GM19043 (cell line): Measurements from ENCODE around the gene CACNA1A.
"Not testable (repeated sequence)": the region's sequence is repeated elsewhere in the genome, so short reads cannot be mapped to it uniquely, and the experiment has no call there.

Experiments used
- ATAC-seq: cut with Tn5 transposase; IDR thresholded peaks from one replicate; pipeline ENCODE4 v1.9.1; 2021; ENCODE audit warnings: low read depth; ENCODE audit not compliant: unreplicated experiment

The CACNA1A gene

DNA sequence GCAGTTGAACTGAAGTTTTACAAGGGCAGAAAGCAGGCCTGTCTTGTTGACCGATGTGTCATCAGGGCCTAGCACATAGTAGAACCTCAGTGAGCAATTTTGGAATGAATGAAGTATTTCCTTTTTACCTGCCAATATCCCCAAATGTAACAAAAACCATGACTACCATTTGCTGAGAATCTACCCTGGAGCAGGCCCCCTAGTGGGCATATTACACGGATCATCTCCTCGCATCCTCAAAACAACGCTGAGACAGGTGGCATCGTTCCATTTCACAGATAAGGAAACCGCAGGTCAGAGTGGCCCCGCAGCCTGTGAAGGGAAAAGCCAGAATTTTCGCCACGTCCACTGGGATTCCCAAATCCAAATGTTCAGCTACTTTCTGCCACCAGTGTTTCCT lies 77.9 kb downstream of the CACNA1A start:
- ATAC-seq = no peak

DNA sequence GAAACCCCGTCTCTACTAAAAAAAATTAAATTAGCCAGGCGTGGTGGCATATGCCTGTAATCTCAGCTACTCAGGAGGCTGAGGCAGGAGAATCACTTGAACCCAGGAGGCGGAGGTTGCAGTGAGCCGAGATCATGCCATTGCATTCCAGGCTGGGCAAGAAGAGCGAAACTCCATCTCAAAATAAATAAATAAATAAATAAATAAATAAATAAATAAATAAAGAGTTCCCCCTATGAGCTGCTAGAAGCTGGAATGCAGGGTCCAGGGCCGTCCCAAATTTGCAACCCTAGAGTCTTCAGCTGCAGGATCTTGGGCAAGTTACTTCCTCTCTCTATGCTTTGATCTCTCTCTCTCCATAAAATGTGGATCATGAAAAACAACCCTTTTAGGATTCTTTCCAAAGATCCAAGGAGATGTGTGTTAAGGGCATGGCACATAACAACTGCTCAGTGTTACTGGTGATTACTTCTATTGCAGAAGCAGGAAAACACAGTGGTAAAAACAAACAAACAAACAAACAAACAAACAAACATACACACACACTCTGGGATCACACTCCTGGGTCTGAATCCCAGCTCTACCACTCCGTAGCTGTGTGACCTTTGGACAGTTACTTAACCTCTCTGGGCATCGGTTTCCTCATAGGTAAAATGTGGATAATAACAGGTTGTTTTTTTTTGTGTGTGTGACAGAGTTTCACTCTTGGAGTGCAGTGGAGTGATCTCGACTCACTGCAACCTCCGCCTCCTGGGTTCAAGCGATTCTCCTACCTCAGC lies 78.8 kb downstream of the CACNA1A start:
- ATAC-seq = no peak

DNA sequence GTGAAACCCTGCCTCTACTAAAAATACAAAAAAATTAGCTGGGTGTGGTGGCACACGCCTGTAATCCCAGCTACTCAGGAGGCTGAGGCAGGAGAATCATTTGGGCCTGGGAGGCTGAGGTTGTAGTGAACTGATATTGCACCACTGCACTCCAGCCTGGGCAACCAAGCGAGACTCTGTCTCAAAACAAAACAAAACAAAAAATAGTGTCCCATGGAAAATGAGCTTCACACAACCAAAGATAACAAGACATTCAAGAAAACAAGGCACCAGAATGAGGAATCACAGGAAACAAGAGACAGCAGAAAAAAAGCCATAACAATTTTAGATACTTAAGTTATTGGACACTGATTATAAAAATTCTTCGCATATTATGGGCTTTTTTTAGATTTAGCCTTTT lies 80.4 kb downstream of the CACNA1A start:
- ATAC-seq = not testable (repeated sequence)

DNA sequence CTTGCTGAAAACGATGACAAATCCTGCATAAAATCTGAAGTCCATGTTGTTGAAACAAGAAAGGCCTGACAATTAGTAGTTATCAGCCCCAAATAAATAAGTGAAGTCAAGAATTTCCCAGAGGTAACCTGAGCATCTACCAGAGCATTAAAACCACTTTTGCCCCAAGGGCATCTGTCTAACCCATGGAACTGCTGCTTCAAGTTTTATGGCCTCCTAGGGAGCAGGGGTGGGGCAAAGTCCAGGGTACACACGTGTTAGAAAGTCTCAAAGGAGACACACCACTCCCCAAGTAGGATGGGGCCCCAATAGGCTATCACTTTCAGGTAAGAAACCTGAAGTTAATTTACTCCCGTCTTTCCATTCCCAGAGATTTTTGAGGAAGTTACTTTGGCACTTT lies 81.1 kb downstream of the CACNA1A start:
- ATAC-seq = no peak

DNA sequence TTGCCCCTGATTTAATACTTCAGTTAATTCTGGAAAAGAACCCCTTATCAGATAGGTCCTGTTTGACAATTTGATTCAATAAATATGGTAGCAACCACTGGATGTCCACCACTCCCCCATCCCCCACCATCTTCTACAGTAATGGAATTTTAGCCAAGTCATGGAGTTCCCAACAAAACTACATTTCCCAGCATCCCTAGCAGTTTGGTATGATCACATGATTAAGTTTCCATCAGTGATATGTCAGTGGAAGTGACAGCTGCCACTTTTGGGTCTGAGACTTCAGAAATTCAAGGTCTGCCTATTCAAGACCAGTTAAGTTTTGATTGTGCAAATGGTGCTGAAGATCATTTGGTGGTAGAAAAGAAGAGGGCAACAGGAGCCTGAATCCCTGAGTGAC lies 85.5 kb downstream of the CACNA1A start:
- ATAC-seq = no peak

DNA sequence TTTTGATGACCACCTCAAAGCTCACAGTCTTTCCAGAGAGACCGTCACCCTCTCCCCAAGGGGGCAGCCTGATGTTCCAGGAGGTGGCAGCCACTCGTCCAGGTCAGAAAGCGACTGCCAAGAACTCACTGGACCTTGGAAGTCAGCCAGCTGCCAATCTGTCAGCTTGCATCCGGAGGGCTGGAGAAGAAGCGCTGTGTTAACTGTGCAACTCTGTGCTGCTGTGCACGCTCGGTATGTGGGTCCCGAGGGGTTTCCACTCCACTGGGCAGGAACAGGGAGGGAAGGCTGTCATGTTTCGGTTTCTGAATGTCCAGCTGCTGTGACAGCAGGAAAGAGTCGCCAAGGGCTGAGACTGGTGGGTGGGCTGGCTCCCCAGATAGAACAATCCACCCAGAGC lies 89.2 kb downstream of the CACNA1A start:
- no peak for ATAC-seq

DNA sequence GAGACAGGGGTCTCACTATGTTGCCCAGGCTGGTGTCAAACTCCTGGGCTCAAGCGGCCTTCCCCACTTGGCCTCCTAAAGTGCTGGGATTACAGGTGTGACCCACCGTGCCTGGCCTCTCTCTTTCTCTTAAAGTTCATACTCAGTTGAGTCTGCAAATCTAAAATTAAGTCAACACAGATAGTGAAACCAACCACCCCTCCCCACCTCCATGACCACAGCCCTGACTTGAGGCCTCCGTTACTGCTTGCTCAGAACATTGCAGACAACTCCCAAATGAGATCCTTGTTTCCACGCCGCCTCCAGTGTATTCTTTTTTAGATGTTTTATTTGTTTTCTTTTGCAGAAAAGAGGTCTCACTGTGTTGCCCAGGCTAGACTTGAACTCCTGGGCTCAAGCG lies 94.4 kb downstream of the CACNA1A start:
- no peak for ATAC-seq

DNA sequence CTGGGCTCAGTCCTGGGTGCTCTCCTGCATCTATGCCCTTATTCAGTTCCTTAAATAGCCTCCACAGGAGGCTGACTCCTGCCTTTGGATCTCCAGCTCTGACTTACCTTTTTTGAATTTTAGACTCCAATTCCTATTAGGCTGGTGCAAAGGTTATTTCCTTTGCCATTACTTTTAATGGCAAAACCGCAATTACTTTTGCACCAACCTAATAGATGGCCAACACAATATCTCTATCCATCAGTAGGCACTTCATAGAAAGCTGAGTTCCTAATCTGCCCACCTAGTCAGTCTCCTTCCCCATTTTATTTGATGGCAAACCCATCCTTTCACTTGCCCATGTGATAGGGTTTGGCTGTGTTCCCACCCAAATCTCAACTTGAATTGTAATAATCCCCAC lies 95.3 kb downstream of the CACNA1A start:
- no peak for ATAC-seq

DNA sequence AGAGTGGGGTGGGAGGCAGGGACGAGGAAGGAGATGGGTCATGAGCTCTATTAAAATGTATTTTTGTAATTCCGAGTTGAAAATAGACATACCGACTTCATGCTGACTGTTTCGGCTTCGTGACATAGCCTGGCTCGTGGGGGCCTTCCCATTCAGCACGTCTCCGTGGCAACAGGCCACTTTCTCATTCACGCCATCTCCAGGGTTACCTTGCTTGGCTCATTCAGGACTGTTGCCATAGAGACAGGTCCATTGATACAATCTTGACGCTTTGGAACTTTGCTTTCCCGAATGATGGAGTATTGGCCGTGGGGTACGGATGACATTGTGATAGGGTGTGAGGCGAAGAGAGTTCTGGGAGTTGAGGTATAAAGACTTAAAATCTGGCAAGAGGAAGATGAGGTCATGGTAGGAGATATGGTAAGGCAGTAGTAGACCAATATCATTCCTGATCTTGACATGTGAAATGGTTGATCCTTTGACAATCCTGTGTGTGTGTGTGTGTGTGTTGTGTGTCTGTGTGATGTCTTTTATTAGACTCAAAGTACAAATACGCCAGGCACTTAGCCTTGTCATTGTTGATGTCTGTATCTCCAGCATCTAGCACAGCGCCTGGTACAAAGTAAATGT lies 97.3 kb downstream of the CACNA1A start:
- no peak for ATAC-seq

DNA sequence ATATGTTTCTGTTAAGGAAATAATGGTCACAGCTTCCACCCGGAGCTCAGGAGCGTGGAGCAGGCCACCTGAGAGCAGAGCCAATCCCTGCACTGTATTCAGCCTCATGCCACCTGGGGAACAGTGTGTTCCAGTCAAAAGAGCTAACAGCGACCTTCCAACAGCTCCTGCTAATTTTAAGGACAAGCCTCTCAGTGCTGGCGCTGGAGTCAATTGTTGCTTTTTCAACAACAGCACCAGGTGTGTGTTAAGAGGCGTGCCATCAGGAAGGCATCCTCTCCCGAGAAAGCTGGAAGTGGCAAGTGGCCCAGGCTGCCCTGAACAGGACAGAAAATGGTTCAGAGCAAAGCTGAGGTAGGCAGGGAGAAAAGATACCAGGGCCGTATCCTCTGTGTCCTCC lies 102.0 kb downstream of the CACNA1A start:
- ATAC-seq = no peak

DNA sequence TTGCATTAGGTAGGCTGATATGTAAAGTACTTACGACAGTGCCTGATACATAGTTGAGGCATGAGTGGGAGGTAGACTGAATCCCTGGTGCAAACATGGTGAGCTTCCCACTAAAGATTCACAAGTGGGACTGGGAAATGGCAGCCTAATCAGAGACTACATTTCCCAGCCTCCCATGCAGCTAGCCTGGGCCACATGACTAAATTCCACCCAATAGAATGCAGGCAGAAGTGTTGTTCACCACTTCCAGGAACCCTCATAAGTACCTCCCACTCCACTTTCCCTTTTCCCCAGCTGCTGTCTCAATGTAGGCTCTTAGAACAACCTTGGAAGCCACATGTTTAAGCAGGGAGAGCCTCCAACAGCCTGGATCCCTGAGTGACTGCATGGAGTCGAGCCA lies 104.9 kb downstream of the CACNA1A start:
- no peak for ATAC-seq

DNA sequence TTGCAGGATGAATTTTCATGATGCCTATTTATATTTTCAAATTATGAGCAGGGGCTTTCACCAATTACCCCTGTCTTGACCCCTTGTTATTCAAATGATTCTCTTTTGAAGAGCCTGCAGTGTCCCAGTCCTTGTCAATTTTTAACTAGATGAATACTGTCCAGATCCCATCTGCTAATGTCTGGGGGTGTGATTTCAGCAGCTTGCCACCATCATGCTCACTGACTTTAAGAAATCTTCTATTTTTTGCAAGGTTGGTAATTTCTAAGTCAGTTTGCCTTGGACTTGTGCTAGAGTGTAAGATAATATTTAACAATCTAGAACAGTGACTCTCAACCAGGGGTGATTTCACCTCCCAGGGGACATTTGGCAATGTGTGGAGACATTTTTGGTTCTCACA lies 106.0 kb downstream of the CACNA1A start:
- no peak for ATAC-seq

DNA sequence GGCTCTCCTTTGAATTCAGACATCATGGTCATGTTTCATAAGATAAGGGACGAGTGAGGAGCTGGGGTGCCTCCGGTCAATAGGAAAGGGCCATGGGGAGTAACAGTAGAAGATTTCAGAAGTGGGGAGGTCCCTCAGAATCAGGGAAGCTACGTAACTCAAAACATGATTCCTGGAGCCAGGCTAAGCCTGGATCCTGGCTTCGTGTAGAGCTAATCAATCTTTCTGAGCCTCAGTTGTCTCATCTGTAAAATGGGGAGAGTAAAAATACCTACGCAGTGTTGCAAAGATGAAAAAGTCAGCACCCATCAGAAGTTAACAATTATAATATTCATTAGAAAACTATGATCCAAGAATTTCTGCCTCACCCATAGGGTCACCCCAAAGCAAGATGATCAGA lies 106.5 kb downstream of the CACNA1A start:
- no peak for ATAC-seq

DNA sequence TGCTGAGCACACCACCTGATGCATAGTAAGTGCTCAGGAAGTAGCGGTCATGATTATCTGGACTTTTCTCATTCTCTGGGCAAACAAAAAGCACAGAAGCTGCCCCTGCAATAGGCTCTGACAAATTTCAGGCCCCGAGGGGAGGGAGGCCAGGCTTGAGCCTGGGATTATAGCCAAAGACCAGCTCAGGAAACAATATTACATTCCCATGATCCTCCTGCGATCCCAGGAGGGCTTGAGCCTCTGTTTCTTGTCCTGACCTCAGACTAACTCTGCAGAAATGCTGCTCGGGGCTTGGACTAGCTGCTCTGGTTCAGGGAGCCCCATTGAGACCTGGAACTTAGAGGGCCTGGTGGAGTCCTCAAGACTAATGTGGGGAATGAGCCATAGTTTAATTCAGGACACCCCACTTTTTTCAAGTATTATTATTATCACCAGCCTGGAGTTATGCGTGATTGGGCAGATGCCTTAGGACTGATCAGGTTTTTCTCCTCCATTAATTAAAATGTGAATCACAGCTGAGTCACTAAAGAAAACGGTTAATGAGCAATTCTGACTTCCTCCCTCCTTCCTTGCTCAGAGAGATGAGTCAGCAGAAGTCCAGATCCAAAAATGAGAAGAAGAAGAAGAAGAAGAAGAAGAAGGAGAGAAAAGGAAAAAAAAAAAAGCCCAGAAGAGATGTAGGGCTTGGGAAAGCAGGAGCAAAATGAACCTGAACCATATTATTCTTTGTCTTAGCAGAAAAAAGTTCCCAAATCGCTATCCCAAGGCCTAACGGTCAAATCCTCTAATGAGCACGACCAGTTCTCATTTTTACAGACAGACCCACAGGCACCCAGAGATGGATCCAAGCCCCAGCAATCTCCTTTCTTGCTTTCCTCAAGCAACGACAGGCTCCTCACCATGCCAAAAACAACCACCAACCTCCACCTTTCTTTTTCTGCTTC lies 107.2 kb downstream of the CACNA1A start:
- no peak for ATAC-seq

DNA sequence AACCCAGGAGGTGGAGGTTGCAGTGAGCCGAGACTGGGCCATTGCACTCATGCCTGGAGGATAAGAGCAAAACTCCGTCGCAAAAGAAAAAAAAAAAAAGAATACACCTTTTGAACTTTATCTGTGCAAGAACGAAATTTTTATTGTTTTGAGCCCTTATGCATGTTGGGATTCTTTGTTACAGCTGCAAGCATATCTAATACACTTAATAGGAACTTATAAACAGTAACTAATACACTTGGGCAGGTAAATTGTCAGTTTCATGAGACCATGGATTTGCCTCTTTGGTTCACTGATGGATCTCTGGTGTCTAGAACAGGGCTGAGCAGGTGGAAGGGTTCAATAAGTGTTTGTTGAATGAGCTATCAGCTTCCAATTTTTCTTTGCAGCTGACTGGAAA lies 108.1 kb downstream of the CACNA1A start:
- no peak for ATAC-seq

DNA sequence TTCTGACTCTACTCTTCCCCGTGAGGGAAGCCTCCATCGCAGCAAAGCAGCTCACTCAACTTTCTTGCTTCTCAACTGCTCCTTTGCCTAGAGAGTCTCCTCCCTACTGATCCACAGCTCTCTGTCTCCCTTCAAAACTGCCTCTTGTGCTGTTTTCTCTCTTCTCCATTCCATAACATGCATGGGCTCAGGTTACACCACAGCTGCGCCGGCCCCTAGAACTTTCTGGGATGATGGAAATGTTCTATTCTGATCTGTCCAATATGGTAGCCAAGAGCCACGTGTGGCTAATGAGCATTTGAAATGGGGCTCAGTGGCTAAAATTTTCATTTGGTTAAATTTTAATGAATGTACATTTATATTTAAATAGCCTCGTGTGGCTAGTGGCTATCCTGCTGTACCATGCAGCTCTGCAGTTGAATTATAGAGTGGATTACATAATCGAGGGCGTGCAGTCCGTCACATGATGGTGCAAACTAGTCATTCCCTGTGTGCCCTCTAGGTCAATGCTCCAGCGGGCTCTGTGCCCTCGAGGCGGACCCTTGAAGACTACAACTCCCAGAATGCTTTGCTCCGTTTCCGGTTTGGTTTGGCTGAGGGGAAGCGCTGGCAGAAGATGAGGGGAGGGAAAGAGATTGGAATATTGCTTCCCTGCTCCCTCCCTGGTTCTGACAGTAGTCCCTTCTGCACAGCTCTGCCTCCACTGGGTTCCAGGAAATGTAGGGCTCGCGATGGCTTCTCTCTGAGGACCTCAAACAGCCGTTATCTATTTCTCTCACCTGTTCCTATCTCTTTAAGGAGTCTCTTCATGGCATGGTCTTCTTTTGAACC lies 109.8 kb downstream of the CACNA1A start:
- ATAC-seq = no peak

DNA sequence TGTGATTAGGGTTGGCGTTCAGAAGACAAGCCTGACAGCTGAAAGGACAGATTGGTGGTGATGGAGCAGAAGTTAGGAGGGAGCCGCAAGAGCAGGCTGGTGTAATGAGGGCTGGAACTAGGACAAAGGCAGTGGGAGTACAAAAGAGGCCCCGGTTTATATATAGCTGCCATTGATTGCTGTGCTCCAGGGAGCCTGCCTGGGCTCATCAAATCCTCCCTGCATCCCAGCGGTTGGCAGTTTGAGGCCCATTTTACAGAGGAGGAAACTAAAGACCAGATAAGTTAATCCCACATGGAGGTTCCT lies 123.7 kb downstream of the CACNA1A start:
- ATAC-seq = no peak

DNA sequence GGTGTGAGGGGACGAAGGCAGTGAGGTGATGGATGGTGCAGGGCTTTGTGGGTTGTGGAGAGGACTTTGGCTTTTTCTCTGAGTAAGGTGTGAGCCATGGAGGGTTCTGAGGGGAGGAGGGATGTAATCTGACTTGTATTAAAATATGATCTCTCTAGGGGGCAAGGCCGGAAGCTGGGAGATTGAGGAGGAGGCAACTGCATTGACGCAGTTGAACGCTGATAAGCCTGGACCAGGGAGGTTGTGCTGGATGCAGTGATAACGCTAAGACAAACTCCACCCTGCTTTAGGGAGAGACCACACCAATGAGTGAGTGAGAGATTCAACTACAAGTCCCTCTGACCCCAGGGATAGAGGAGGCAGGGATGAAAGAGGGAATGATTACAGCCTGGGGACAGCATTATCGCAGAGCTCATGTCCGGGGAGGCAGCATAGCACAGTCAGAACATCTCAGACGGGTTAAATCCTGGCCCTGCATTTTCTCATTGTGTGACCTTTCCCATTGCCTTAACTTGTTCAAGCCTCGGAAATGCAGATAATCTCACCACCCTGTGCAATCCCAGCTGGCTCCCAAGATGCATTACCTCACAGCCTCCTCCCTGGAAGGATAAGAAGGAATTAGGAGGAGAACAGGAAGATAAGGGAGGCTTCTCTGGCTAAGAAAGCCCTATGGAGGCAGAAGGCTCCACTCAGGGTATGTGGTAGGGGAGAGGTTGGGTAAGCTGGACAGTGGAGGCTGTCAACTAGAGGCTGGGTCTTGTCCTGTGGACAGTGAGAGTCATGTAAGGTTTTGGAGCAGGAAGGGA lies 124.2 kb downstream of the CACNA1A start:
- no peak for ATAC-seq

DNA sequence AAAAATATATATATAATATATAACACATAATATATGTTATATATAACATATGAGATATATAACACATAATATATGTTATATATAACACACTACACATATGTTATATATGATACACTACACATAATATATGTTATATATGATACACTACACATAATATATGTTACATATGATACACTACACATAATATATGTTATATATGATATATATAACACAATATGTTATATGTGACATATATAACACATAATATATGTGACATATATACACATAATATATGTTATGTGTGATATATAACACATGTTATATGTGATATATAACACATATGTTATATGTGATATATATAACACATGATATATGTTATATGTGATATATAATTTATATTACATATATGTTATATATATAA lies 129.7 kb downstream of the CACNA1A start:
- ATAC-seq = no peak

DNA sequence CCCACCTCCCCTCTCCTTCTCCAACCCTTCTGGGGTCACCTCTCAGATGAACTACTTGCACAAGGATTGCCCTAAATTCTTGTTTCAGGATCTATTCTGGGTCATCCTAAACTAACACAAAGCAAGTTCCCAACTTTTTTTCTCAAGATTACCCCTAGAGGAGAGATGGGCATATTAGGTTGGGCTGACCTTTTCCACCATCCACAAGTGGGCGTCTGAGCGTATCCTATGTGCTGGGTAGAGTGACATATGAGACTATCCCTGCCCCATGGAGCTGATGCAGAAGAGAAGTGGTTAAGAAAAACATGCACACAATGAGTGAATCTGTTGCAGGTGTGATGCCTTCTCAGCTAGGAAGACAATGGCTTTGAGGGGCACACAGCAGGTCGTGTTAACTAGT lies 132.7 kb downstream of the CACNA1A start:
- no peak for ATAC-seq
